Neural crest cell (in vitro differentiated cells): ENCODE measurements around the gene MET. TPM values are rescaled to one million over a fixed set of nuclear protein-coding genes. Genes with fewer than 3 reads are reported as not detected.

Source experiments
- DNase-seq: peaks from one replicate; pipeline ENCODE4 v3.0.0; 2021; ENCODE audit warnings: low read depth, mixed read lengths, low spot score
- H3K27ac Mint-ChIP-seq: one replicate; pipeline ENCODE4 v1.8.0; 2021; ENCODE audit warnings: mild to moderate bottlenecking, mixed read lengths; ENCODE audit not compliant: unreplicated experiment
- H3K27me3 Mint-ChIP-seq: 2 replicates; pipeline ENCODE4 v1.8.0; 2021; ENCODE audit warnings: low read depth, mild to moderate bottlenecking, mixed read lengths
- H3K36me3 Mint-ChIP-seq: 2 replicates; pipeline ENCODE4 v1.8.0; 2021; ENCODE audit warnings: low read depth, mild to moderate bottlenecking, mixed read lengths
- H3K4me1 Mint-ChIP-seq: 2 replicates; pipeline ENCODE4 v1.8.0; 2021; ENCODE audit warnings: mixed read lengths
- H3K4me3 Mint-ChIP-seq: one replicate; pipeline ENCODE4 v1.8.0; 2021; ENCODE audit warnings: mild to moderate bottlenecking, mixed read lengths
- H3K9me3 Mint-ChIP-seq: 2 replicates; pipeline ENCODE4 v1.8.0; 2021; ENCODE audit warnings: mixed read lengths
- total RNA-seq: library from RNA; stranded (reverse); gene quantifications from 2 replicates; pipeline ENCODE4 v1.2.1, GENCODE V29; 2021
- TF ChIP-seq, protein P1 (sequence below): fragments of 200-600 bp; sonication (generic); conservative IDR thresholded peaks from 2 replicates; pipeline ENCODE4 v1.5.0; 2021; ENCODE audit warnings: antibody characterized with exemption, mild to moderate bottlenecking

The MET gene
- total RNA-seq, 1 donor from 2014 or later = 4.0 TPM

DNA sequence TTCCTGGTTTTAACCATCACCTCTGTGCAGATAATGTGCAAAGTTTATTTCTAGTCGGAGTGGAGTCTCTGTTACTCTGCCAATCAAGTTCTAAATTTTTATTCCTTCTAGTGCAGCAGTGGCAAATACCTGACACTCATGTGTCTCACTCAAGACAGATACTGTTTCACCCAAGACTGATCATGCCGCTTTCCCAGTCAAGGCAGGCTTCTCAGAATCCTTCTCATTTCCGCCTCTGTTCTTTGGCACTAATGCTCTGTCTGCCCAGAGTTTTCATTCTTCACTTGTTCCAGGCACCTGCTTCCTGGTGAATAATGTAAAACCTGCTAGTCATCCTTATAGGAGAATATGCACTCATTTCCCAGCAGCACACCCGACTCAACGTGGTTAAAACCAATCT lies 24.7 kb downstream of the MET start:
- Mint-ChIP-seq H3K4me1 (peaks cover 3% of the 10 kb centered on the region), H3K27me3 (no peaks in the 10 kb centered on the region), H3K4me3 (no peak overlapping the region), H3K9me3 (peaks cover 3% of the 10 kb centered on the region), H3K36me3 (no peaks in the 10 kb centered on the region), H3K27ac (no peak overlapping the region)
- no peak for DNase-seq
- TF ChIP-seq, protein P1, sequence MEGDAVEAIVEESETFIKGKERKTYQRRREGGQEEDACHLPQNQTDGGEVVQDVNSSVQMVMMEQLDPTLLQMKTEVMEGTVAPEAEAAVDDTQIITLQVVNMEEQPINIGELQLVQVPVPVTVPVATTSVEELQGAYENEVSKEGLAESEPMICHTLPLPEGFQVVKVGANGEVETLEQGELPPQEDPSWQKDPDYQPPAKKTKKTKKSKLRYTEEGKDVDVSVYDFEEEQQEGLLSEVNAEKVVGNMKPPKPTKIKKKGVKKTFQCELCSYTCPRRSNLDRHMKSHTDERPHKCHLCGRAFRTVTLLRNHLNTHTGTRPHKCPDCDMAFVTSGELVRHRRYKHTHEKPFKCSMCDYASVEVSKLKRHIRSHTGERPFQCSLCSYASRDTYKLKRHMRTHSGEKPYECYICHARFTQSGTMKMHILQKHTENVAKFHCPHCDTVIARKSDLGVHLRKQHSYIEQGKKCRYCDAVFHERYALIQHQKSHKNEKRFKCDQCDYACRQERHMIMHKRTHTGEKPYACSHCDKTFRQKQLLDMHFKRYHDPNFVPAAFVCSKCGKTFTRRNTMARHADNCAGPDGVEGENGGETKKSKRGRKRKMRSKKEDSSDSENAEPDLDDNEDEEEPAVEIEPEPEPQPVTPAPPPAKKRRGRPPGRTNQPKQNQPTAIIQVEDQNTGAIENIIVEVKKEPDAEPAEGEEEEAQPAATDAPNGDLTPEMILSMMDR = no peak

DNA sequence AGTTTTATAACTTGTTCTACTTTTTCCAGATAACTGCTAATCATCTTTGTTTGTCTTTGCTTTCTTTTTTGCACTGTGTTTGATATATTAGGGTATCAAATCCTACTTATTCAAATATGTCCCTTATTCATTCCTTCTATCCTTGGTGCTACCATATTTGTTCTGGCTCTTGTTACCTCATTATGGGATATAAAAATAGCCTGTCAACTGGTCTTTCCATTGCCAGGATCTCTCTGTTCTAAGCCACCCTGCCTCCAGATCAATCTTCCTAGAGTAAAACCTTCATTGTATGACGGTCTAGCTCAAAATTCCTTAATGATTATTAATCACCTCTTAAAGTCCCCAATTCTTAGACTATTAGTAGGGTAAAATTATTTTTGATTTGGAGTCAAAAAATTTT lies 25.2 kb downstream of the MET start:
- Mint-ChIP-seq H3K27me3 (no peaks in the 10 kb centered on the region), H3K27ac (no peak overlapping the region), H3K4me1 (peaks cover 3% of the 10 kb centered on the region), H3K9me3 (peaks cover 3% of the 10 kb centered on the region), H3K4me3 (no peak overlapping the region), H3K36me3 (no peaks in the 10 kb centered on the region)
- DNase-seq = no peak
- TF ChIP-seq, protein P1 = no peak

DNA sequence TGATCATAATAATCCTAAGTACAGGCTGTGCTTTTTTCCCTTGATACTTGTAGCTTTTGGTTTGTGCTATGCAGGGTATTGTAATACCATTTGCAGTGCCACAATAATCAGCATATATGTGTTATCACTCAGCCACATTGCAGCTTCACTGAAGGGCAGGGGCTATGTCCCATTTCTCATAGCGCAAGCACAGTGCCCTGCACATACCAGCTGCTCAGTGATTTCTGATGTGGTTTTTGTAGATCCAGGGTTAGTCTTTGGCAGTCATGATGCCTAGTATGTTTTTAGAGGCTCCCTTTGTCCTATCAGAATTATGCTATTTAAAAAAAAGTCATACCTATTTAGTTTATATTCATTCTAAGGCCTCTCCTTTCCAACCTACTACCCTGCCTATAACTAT lies 25.8 kb downstream of the MET start:
- H3K4me3 Mint-ChIP-seq = no peak overlapping the region
- no peak for DNase-seq
- H3K36me3 Mint-ChIP-seq = no peaks in the 10 kb centered on the region
- peaks cover 3% of the 10 kb centered on the region for H3K4me1 Mint-ChIP-seq
- no peak overlapping the region for H3K27ac Mint-ChIP-seq
- H3K27me3 Mint-ChIP-seq = no peaks in the 10 kb centered on the region
- TF ChIP-seq, protein P1 = no peak
- peaks cover 3% of the 10 kb centered on the region for H3K9me3 Mint-ChIP-seq

DNA sequence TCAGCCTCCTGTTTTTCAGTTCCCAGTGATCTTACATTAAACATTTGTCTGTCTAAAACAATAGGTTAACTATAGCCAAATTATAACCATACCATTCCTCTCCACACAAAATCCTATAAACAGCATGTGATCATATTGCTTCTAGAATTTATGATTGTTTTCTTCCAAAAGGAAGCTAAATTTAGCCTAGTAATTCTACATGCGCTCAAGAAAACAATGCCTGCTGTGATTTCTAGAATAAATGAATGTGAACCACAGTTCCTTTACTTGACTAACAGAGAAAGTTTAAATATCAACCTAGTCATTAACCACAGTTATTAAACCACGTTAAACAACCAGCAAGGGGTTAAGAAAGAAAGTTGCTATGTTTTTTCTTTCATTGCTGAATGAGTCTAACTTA lies 26.4 kb downstream of the MET start:
- H3K4me1 Mint-ChIP-seq = peaks cover 3% of the 10 kb centered on the region

DNA sequence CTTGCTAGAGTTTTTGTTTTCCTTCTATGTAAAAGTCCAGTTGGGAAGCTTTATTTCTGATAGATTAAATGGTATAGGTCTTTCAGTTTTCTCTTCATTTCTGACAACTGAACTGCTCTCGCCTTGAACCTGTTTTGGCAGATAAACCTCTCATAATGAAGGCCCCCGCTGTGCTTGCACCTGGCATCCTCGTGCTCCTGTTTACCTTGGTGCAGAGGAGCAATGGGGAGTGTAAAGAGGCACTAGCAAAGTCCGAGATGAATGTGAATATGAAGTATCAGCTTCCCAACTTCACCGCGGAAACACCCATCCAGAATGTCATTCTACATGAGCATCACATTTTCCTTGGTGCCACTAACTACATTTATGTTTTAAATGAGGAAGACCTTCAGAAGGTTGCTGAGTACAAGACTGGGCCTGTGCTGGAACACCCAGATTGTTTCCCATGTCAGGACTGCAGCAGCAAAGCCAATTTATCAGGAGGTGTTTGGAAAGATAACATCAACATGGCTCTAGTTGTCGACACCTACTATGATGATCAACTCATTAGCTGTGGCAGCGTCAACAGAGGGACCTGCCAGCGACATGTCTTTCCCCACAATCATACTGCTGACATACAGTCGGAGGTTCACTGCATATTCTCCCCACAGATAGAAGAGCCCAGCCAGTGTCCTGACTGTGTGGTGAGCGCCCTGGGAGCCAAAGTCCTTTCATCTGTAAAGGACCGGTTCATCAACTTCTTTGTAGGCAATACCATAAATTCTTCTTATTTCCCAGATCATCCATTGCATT lies 27.1 kb downstream of the MET start:
- no peak overlapping the region for H3K4me3 Mint-ChIP-seq
- H3K27me3 Mint-ChIP-seq = no peaks in the 10 kb centered on the region
- TF ChIP-seq, protein P1 = no peak
- H3K27ac Mint-ChIP-seq = no peak overlapping the region
- DNase-seq = no peak
- peaks cover 3% of the 10 kb centered on the region for H3K9me3 Mint-ChIP-seq
- H3K4me1 Mint-ChIP-seq = peaks cover 3% of the 10 kb centered on the region
- no peaks in the 10 kb centered on the region for H3K36me3 Mint-ChIP-seq

More for the DNA sequence above, 26.4 kb downstream of the MET start:
- TF ChIP-seq, protein P1 = no peak
- Mint-ChIP-seq H3K4me3 (no peak overlapping the region), H3K27me3 (no peaks in the 10 kb centered on the region), H3K27ac (no peak overlapping the region), H3K36me3 (no peaks in the 10 kb centered on the region), H3K9me3 (peaks cover 3% of the 10 kb centered on the region)
- no peak for DNase-seq
